ENCODE measurements around the gene GPR139. TPM values are rescaled to one million over a fixed set of nuclear protein-coding genes. Genes with fewer than 3 reads are reported as not detected.

The GPR139 gene
- total and polyA plus RNA-seq, 4 donors = not detected

DNA sequence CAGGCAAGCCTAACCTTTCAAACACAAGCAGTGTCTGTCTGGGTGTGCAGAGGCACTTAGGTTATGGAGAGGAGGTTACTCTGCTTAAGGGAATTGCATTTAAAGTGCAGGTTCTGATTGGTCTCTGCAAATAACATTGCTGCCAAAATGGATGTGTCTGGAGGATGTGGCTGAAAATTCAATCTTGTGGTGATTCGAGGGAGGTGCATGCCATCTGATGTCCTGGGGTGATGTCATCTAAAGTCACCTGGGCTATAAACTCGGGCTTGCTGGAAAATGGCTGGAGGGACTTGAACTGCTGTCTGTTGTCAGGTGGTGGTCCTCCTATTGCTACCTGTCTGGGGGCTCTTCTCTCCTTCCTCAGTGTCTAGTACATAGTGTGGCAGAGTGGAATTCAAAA is 28.3 kb upstream of the GPR139 start (continued):
- TF ChIP-seq, protein P1, sequence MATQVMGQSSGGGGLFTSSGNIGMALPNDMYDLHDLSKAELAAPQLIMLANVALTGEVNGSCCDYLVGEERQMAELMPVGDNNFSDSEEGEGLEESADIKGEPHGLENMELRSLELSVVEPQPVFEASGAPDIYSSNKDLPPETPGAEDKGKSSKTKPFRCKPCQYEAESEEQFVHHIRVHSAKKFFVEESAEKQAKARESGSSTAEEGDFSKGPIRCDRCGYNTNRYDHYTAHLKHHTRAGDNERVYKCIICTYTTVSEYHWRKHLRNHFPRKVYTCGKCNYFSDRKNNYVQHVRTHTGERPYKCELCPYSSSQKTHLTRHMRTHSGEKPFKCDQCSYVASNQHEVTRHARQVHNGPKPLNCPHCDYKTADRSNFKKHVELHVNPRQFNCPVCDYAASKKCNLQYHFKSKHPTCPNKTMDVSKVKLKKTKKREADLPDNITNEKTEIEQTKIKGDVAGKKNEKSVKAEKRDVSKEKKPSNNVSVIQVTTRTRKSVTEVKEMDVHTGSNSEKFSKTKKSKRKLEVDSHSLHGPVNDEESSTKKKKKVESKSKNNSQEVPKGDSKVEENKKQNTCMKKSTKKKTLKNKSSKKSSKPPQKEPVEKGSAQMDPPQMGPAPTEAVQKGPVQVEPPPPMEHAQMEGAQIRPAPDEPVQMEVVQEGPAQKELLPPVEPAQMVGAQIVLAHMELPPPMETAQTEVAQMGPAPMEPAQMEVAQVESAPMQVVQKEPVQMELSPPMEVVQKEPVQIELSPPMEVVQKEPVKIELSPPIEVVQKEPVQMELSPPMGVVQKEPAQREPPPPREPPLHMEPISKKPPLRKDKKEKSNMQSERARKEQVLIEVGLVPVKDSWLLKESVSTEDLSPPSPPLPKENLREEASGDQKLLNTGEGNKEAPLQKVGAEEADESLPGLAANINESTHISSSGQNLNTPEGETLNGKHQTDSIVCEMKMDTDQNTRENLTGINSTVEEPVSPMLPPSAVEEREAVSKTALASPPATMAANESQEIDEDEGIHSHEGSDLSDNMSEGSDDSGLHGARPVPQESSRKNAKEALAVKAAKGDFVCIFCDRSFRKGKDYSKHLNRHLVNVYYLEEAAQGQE (IDR thresholded peaks at IDR 0.05) = no peak
- TF ChIP-seq MAX (IDR thresholded peaks at IDR 0.05) = no peak

GRCh38 chr16:20099375-20099774 is 25.7 kb upstream of the GPR139 start:
- WGBS = 68% methylated on average over 4 of the region's 4 CpGs
- TF ChIP-seq ZBTB33 (IDR thresholded peaks at IDR 0.05) = no peak
- TF ChIP-seq EGR1 (IDR thresholded peaks at IDR 0.05; ENCODE audit: low read depth in 2 of 2) = no peak
- no peak for TF ChIP-seq TAF1 (conservative IDR thresholded peaks at IDR 0.05)
- H3K4me1 ChIP-seq (ENCODE audit: control insufficient read depth in 4 of 4, insufficient read depth in 4 of 4, low read length in 3 of 4) = no peaks in the 10 kb centered on the region
- peaks cover 0 to 2% (median 0%) of the 10 kb centered on the region in 4 donors for H3K27me3 ChIP-seq (ENCODE audit: control insufficient read depth in 4 of 4, insufficient read depth in 4 of 4, low read length in 3 of 4)
- no peak overlapping the region for H3K9ac ChIP-seq (ENCODE audit: low read depth in 1 of 2, low read length in 2 of 2)
- H3K36me3 ChIP-seq (ENCODE audit: control insufficient read depth in 4 of 4, insufficient read depth in 3 of 4, low read depth in 1 of 4, low read length in 3 of 4) = no peaks in the 10 kb centered on the region
- no peak for DNase-seq (ENCODE audit: low spot score)
- peaks cover 0 to 2% (median 0%) of the 10 kb centered on the region in 4 donors for H3K9me3 ChIP-seq (ENCODE audit: control insufficient read depth in 4 of 4, low read length in 3 of 4)
- no peak overlapping the region for H3K4me3 ChIP-seq (ENCODE audit: low read depth in 1 of 3, low read length in 3 of 3)
- H3K27ac ChIP-seq (ENCODE audit: low read depth in 1 of 2, low read length in 2 of 2) = no peak overlapping the region

- no peak for TF ChIP-seq RAD21 (IDR thresholded peaks at IDR 0.05)
- TF ChIP-seq HNF4G (IDR thresholded peaks at IDR 0.05) = no peak
- TF ChIP-seq HNF4A (conservative IDR thresholded peaks at IDR 0.05) = no peak
- TF ChIP-seq SP1 (IDR thresholded peaks at IDR 0.05) = no peak
- TF ChIP-seq FOXA1 (IDR thresholded peaks at IDR 0.05) = no peak
- TF ChIP-seq RXRA (IDR thresholded peaks at IDR 0.05) = no peak
- TF ChIP-seq YY1 (IDR thresholded peaks at IDR 0.05) = no peak
- TF ChIP-seq TAF1 (conservative IDR thresholded peaks at IDR 0.05) = no peak
- no peak for TF ChIP-seq JUND (IDR thresholded peaks at IDR 0.05)
- TF ChIP-seq FOXA2 (IDR thresholded peaks at IDR 0.05) = no peak
- peaks cover 0 to 6% (median under 1%) of the 10 kb centered on the region in 4 donors for H3K27me3 ChIP-seq (ENCODE audit: control insufficient read depth in 4 of 4, insufficient read depth in 4 of 4, low read length in 3 of 4)
- H3K36me3 ChIP-seq (ENCODE audit: control insufficient read depth in 4 of 4, insufficient read depth in 3 of 4, low read depth in 1 of 4, low read length in 3 of 4) = no peaks in the 10 kb centered on the region
- DNase-seq (ENCODE audit: low spot score) = no peak
- H3K4me3 ChIP-seq (ENCODE audit: low read depth in 1 of 3, low read length in 3 of 3) = no peak overlapping the region
- WGBS = 45% methylated on average over 3 of the region's 3 CpGs
- H3K27ac ChIP-seq (ENCODE audit: low read depth in 1 of 2, low read length in 2 of 2) = no peak overlapping the region
- no peak overlapping the region for H3K9ac ChIP-seq (ENCODE audit: low read depth in 1 of 2, low read length in 2 of 2)
- peaks cover 0 to 2% (median 0%) of the 10 kb centered on the region in 4 donors for H3K9me3 ChIP-seq (ENCODE audit: control insufficient read depth in 4 of 4, low read length in 3 of 4)
- H3K4me1 ChIP-seq (ENCODE audit: control insufficient read depth in 4 of 4, insufficient read depth in 4 of 4, low read length in 3 of 4) = no peaks in the 10 kb centered on the region
Measured at GRCh38 chr16:20094157-20094556, 20.5 kb upstream of the GPR139 start.

All from liver (tissue), 9 donors.